Stimulated activated naive CD8-positive, alpha-beta T cell treated with anti-CD3 and anti-CD28 coated beads, Interleukin-15, amount 100 ng/mL, for 72 hours (primary cell): ENCODE measurements around the gene TPCN2.

ENCODE experiments used
- ATAC-seq: fragments of 150-1000 bp; cut with Tn5 transposase; 2 replicates; pipeline ENCODE4 v1.10.0; 2021; ENCODE audit warnings: mild to moderate bottlenecking, moderate library complexity
- DNase-seq, 2 donors: peaks; one replicate each; pipeline ENCODE4 v3.0.0; 2021 to 2022
- H3K27ac Mint-ChIP-seq, 2 donors: one replicate each; pipeline ENCODE4 v1.8.0; 2022; ENCODE audit warnings: mild to moderate bottlenecking in 2 of 2, mixed read lengths in 2 of 2, moderate library complexity in 2 of 2
- H3K27me3 Mint-ChIP-seq: one replicate; pipeline ENCODE4 v1.8.0; 2022; ENCODE audit warnings: mixed read lengths
- H3K4me1 Mint-ChIP-seq: one replicate; pipeline ENCODE4 v1.8.0; 2022; ENCODE audit warnings: mild to moderate bottlenecking, mixed read lengths
- H3K4me3 Mint-ChIP-seq, 2 donors: one replicate each; pipeline ENCODE4 v1.8.0; 2022; ENCODE audit warnings: mild to moderate bottlenecking in 2 of 2, mixed read lengths in 2 of 2, moderate library complexity in 1 of 2
- H3K9me3 Mint-ChIP-seq, 2 donors: one replicate each; pipeline ENCODE4 v1.8.0; 2022; ENCODE audit warnings: mixed read lengths in 2 of 2

The TPCN2 gene

DNA sequence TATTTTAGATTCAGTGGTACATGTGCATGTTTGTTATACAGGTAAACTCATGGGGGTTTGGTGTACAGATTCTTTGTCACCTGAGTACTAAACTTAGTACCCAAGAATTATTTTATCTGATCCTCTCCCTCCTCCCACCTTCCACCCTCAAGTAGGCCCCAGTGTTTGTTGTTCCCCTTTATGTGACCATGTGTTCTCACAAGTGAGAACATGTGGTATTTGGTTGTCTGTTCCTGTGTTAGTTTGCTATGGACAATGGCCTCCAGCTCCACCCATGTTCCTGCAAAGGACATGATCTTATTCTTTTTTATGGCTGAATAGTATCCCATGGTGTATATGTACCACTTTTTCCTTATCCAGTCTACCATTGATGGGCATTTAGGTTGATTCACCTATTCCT, 113.8 kb downstream of the TPCN2 start:
- H3K4me3 Mint-ChIP-seq, result no peak overlapping the region
- DNase-seq (no peak), ATAC-seq (no peak)
- H3K27ac Mint-ChIP-seq, result no peak overlapping the region
- peaks cover 4% of the 10 kb centered on the region for H3K27me3 Mint-ChIP-seq
- peaks cover 9 to 18% of the 10 kb centered on the region in 2 donors for H3K9me3 Mint-ChIP-seq
- H3K4me1 Mint-ChIP-seq, result peaks cover 24% of the 10 kb centered on the region

DNA sequence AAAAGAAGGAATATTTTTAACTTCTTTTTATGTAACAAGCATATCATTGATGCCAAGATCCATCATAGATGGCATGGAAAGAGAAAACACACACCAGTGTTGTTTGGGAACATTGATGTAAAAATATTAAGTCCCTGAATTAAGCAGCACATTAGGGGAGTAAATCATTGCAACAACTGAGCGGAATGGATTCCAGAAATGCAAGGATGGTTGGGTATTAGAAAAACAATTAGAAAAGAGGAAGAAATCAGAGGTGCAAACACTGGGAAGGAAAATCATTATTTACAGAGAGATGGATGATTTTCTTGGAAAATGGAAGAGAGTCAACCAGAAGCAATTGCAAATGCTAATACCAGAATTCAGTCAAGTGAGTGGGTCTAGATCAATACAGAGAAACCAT, 115.1 kb downstream of the TPCN2 start:
- DNase-seq (no peak), ATAC-seq (no peak)
- Mint-ChIP-seq H3K27me3 (peaks cover 11% of the 10 kb centered on the region), H3K9me3 (peaks cover 9 to 18% of the 10 kb centered on the region in 2 donors), H3K27ac (no peak overlapping the region), H3K4me1 (peaks cover 30% of the 10 kb centered on the region), H3K4me3 (no peak overlapping the region)

DNA sequence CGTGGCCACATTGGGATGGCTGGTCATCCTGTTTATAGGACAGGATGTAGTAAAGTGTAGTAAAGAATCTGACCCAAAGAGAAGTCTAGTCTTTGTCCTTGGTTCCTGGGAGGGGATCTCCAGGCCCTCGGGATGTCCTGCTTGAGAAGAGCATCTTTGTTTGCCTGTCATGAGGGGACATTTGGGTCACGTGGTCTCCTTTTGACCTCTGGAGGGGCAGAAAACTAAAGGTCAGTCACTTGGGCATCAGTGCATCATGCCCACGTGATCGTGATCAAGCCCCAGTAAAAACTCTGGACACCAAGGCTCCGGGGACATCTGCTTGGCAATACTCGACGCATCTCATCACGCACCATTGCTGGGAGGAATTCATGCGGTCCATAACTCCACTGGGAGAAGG, 116.1 kb downstream of the TPCN2 start:
- Mint-ChIP-seq H3K4me1 (peaks cover 30% of the 10 kb centered on the region), H3K27me3 (peaks cover 11% of the 10 kb centered on the region), H3K27ac (no peak overlapping the region), H3K4me3 (no peak overlapping the region), H3K9me3 (peaks cover 9 to 26% of the 10 kb centered on the region in 2 donors)
- ATAC-seq, result no peak
- no peak for DNase-seq

DNA sequence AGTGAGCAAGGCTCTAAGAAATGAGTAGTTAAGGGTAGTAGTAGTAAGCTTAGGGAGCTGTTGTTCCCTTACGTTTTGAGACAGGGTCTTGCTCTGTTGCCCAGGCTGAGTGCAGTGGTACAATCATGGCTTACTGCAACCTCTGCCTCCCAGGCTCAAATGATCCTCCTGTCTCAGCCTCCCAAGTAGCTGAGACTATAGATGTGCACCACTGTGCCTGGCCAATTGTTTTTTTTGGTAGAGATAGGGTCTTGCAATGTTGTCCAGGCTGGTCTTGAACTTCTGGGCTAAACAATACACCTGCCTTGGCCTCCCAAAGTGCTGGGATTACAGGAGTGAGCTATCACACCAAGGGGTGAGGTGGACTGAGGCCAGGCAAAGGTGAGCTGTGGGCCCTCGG, 117.0 kb downstream of the TPCN2 start:
- Mint-ChIP-seq H3K4me3 (no peak overlapping the region), H3K4me1 (peaks cover 30% of the 10 kb centered on the region), H3K27me3 (peaks cover 11% of the 10 kb centered on the region), H3K27ac (no peak overlapping the region), H3K9me3 (peaks cover 9 to 26% of the 10 kb centered on the region in 2 donors)
- DNase-seq, result no peak
- ATAC-seq, result no peak

DNA sequence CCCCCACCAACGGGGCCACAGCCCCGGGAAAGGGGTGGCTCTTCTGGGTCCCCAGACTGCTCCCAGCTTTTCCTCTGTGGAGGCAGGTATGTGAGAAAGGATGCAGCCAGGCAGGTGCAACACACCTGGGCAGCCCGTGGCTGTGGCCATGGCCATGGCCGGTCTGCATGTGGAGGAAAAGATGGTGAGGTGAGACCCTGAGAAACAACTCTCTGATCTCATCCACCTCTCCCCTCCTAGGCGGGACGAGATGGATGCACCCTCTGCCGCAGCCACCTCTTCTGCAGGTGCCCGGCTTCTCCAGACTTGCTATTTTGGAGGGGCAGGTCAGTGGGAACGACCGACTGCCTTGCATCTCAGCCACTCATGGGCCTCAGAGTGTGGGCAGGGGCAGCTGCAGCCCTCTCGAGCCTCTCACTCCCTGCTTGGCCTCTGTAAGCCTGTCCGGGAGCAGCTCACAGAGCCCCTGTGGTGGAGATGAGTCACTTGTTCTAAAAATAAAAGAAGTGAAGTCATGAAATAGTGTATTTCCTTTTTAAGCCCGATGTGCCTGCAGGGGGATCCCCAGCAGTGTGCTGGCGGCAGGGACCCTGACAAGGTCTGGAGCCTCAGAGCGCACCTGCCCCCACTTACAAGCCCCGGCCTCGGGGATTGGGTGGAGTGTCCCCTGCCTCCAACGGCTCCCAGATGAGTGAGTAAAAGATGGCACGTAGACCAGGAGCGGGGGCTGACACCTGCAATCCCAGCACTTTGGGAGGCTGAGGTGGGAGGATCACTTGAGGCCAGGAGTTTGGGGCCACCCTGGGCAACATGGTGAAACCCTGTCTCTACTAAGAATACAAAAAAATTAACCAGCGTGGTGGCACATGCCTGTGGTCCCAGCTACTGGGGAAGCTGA, 117.7 kb downstream of the TPCN2 start:
- peaks cover 11% of the 10 kb centered on the region for H3K27me3 Mint-ChIP-seq
- H3K4me3 Mint-ChIP-seq, result peak overlapping the region; percentile 59 to 80
- H3K27ac Mint-ChIP-seq, result peak overlapping the region; percentile 68 to 75
- H3K9me3 Mint-ChIP-seq, result peaks cover 9 to 28% of the 10 kb centered on the region in 2 donors
- ATAC-seq, result peak; percentile 98
- peak; percentile 55 to 64 for DNase-seq
- peaks cover 30% of the 10 kb centered on the region for H3K4me1 Mint-ChIP-seq

DNA sequence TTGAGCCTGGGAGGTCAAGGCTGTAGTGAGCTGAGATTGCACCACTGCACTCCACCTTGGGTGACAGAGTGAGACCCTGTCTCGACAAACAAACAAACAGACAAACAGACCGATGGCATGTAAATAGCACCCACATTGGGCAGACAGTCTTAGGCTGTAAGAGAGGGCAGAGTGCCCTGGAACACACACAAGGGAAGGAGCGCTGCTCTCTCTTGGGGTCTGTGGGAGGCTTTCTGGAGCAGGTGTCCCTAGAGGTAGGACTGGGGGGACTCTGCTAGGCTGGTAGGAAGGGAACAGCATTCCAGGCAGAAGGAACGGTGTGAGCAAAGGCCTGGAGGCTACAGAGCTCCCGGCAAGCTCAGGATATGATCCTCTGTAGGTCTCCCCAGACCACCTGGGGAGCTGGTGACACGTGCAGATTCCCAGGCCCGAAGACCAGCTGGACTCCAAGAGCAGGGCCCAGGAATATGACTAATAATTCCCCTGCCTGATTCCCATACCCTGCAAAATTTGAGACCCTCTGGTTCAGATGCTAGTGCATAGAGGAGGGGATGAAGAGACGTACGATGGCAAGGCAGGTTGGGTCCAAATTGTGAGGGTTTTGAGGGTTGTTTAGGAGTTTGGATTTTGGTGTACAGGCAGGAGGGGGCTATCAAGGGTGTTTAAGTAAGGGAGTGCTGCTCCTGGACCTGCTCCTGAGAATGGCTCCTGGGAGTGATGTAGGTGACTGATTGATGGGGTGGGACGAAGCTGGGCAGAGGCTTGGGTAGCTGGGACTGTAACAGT, 118.6 kb downstream of the TPCN2 start:
- Mint-ChIP-seq H3K27ac (peak overlapping the region; percentile 1 to 68), H3K4me1 (peaks cover 30% of the 10 kb centered on the region), H3K9me3 (peaks cover 9 to 36% of the 10 kb centered on the region in 2 donors), H3K27me3 (peaks cover 11% of the 10 kb centered on the region), H3K4me3 (peak overlapping the region; percentile 59 to 80)
- ATAC-seq, result peak; percentile 19
- DNase-seq, result no peak

DNA sequence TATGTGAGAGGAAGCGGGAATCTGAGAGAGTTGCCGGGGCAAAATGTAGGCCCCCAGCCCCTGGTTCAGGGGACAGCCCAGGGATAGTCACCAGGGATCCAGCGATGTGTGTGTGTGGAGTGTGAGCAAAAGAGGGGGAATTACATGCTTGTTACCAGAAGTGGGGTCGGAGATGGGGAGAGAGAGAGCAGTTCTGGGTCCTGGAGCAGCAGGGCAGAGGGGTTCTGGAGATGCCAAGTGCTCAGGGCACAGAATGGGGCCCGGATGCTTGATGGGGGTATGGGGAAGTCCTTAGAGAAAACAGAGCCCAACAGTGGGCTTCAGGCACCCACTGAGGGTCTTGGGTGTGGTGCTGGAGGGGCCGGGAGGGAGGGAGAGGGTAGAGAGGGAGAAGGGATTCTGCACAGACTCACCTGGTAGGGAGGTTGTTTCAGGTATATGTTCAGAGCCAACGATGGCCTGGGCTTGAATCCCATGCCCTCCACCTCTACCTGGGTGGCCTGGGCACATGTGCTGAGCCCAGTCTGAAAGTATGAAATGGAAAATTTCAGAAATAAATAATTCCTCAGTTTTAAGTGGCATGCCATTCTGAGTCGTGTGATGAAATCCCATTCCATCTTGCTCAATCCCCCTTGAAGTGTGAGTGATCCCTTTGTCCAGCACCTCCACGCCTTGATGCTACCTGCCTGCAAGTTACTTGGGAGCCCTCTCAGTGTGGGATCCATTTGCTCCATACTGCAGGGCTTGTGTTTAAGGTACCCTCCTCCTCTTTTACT, 119.4 kb downstream of the TPCN2 start:
- Mint-ChIP-seq H3K9me3 (peaks cover 2 to 29% of the 10 kb centered on the region in 2 donors), H3K4me1 (peaks cover 30% of the 10 kb centered on the region), H3K4me3 (no peak overlapping the region), H3K27me3 (peaks cover 11% of the 10 kb centered on the region), H3K27ac (peak overlapping the region; percentile 23 to 55)
- ATAC-seq, result no peak
- no peak for DNase-seq

DNA sequence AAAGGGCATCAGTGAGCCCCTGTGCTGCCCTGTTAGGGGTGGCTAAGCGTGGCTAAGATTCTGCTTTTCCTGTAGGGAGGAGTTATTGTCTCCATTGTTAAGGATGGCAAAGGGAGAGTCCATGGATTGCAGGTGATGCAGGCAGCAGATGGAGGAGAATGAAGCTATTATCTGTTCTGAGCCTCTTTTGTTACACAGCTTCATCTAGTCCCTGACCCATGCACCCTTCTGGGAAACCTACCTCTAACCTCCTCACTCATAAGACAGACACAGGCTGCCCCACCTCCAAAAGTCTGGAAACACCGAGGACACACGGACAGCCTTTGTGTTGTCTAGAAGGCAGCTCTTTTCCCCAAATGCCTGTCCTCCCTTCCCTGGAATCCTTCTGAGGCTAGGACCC, 120.7 kb downstream of the TPCN2 start:
- peaks cover 0 to 20% of the 10 kb centered on the region in 2 donors for H3K9me3 Mint-ChIP-seq
- H3K4me3 Mint-ChIP-seq, result no peak overlapping the region
- H3K4me1 Mint-ChIP-seq, result peaks cover 30% of the 10 kb centered on the region
- H3K27ac Mint-ChIP-seq, result peak overlapping the region in 1 of 2 donors; percentile 79
- ATAC-seq, result no peak
- no peak for DNase-seq
- H3K27me3 Mint-ChIP-seq, result peaks cover 11% of the 10 kb centered on the region

DNA sequence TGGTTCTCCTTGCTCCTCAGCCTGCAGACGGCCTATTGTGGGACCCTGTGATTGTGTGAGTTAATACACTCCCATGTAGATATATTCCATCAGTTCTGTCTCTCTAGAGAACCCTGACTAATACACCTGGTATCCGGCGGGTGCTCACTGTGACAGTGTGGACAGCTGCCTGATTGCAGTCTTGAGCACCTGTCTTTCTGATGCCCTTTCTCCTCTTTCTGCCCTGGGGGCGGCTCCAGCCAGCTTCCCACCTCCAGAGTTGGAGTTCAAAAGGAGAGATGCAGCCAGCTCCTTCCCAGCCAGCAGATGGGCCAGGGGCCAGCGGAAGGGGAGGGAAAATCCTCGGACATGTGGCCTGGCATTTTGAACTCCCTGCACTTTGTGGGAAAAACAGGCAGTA, 122.0 kb downstream of the TPCN2 start:
- no peak for ATAC-seq
- Mint-ChIP-seq H3K9me3 (peaks cover 0 to 27% of the 10 kb centered on the region in 2 donors), H3K4me3 (no peak overlapping the region), H3K27ac (no peak overlapping the region), H3K4me1 (peaks cover 24% of the 10 kb centered on the region), H3K27me3 (peaks cover 11% of the 10 kb centered on the region)
- no peak for DNase-seq

DNA sequence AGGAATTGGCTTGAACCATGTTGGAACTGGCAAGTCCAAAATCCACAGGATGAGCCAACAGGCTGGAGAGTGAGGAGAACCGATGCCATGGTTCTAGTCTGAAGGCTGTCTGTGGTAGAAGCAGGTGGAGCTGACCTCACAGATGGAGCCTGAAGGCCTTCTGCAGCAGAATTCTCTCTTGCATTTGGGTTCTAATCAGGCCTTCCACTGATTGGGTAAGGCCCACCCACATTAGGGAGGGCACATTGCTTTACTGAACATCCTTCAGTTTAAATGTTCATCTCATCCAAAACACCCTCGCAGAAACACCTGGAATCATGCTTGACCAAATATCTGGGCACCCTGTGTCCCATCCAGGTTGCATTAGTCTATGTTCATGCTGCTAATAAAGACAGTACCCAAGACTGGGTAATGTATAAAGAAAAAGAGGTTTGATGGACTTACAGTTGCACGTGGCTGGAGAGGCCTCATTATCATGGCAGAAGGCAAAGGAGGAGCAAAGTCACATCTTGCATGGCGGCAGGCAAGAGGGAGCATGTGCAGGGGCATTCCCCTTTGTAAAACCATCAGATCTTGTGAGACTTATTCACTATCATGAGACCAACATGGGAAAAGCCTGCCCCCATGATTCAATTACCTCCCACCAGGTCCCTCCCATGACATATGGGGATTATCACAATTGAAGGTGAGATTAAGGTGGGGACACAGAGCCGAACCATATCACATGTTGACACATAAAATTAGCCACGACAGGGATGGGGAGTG, 122.9 kb downstream of the TPCN2 start:
- Mint-ChIP-seq H3K9me3 (peaks cover 0 to 27% of the 10 kb centered on the region in 2 donors), H3K27ac (no peak overlapping the region)
- ATAC-seq, result no peak

DNA sequence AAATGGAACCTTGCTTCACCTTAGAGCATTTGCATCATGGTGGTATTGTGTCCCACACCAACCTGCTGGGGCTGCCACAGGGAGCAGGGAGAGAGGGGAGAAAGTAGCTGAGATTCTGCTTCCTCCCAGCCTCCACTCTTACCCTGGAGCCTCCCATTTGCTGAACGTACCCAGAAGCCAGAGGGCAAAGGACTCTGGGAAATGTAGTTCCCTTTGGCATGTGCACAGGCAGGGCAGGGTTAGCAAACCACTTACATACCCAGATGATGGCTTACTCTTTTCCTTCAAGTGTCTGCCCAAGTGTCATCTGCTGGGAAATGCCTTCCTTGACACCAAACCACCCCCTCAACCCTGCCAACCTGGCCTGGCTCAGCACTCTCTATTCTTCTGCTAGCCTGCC, 123.9 kb downstream of the TPCN2 start:
- Mint-ChIP-seq H3K9me3 (peaks cover 0 to 27% of the 10 kb centered on the region in 2 donors), H3K4me1 (peaks cover 4% of the 10 kb centered on the region), H3K27ac (no peak overlapping the region), H3K27me3 (peaks cover 5% of the 10 kb centered on the region), H3K4me3 (no peak overlapping the region)
- ATAC-seq (no peak), DNase-seq (no peak)

More for the DNA sequence above, 122.9 kb downstream of the TPCN2 start:
- Mint-ChIP-seq H3K4me3 (no peak overlapping the region), H3K27me3 (peaks cover 11% of the 10 kb centered on the region), H3K4me1 (peaks cover 14% of the 10 kb centered on the region)
- no peak for DNase-seq

DNA sequence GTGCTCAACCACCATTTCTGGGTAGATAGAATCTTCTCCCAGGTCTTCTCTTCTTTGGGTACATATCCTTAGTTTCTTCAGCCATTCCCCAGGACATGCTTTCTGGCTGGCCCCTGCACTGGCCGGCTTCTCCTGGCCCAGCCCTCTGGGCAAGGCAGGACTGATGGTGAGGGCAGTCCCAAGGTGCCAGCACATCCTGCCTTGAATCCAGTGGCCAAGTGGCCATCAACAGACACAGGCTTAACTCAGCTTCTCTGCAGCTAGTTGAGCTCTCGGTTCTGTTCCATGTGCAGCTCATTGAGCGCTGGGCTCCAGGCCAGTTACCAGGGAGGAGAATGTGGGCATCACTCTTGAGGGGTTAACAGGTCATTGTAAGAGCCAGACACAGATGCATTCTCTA, 124.6 kb downstream of the TPCN2 start:
- no peaks in the 10 kb centered on the region for H3K27me3 Mint-ChIP-seq
- no peak overlapping the region for H3K4me3 Mint-ChIP-seq
- no peak for ATAC-seq
- H3K9me3 Mint-ChIP-seq, result peaks cover 0 to 27% of the 10 kb centered on the region in 2 donors
- no peaks in the 10 kb centered on the region for H3K4me1 Mint-ChIP-seq
- H3K27ac Mint-ChIP-seq, result no peak overlapping the region
- DNase-seq, result no peak

DNA sequence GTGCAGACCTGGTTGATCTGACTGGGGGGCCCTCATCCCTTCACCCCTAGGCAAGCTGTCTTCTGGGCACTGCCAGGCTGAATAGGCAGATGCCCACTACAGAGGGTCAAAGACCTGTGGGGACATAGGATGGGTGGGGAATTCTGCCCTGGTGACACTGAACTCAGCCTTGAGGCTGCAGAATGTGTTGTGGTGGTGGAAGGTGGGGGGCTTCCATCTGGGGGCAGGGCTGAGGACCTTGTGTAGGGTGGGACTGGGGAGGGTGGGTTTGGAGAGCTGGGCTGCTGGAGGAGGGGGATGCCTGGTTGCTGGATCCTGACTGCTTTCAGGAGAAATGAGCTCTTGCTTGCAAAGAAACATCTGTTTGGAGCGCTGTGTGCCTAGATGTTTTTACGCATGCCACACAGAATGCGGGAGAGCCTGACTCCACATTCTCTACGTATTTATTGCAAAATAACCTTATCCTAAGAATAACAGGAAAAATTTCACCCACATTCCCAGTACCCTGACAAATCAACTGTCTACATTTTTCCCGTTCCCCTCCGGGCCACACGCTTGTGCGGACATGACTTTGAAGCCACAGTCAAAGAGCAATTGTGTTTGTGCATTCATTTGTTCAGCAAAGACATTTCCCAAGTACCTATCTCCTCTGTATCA, 125.3 kb downstream of the TPCN2 start:
- peaks cover under 1% of the 10 kb centered on the region for H3K27me3 Mint-ChIP-seq
- H3K27ac Mint-ChIP-seq, result no peak overlapping the region
- H3K9me3 Mint-ChIP-seq, result peaks cover 0 to 25% of the 10 kb centered on the region in 2 donors
- H3K4me1 Mint-ChIP-seq, result no peaks in the 10 kb centered on the region
- H3K4me3 Mint-ChIP-seq, result no peak overlapping the region
- no peak for ATAC-seq
- no peak for DNase-seq

DNA sequence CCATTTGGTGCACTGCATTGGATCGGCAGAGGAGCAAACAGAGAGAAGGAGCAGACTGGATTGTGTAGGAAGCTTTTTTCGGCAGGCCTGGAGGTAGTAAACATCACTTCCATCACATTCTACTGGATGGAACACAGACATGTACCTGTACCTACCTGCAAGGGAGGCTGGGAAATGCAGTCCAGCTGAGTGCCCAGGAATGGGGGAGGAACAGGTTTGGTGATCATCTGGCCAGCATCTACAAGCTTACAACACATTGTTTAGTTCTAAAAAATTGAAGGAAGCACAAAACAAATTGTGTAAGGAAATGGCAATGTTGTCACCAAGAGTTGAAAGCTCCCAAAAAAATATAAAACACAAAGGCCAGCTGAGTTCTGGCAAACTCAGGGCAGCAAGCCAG, 126.1 kb downstream of the TPCN2 start:
- DNase-seq (no peak), ATAC-seq (no peak)
- peaks cover 9% of the 10 kb centered on the region for H3K27me3 Mint-ChIP-seq
- no peaks in the 10 kb centered on the region for H3K4me1 Mint-ChIP-seq
- no peak overlapping the region for H3K27ac Mint-ChIP-seq
- no peak overlapping the region for H3K4me3 Mint-ChIP-seq
- H3K9me3 Mint-ChIP-seq, result peaks cover 0 to 18% of the 10 kb centered on the region in 2 donors
